Measurements from ENCODE around the gene LHFPL3. TPM values are rescaled to one million over a fixed set of nuclear protein-coding genes. Genes with fewer than 3 reads are reported as not detected.
"Not testable (repeated sequence)": the region's sequence is repeated elsewhere in the genome, so short reads cannot be mapped to it uniquely, and the experiment has no call there.

The LHFPL3 gene
- polyA plus RNA-seq, 1 experiment: not detected

DNA sequence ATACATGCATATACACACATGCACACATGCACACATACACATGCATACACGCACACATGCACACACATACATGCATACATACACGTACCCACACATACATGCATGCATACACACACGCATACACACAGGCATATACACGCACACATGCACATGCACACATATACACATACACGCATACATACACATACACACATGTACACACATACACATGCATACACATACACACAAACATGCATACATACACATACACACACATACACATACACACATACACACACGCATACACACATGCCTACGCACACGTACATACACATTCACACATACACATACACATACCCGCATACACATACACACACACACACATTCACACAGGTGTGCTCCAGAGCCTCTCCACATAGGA lies 604.6 kb downstream of the LHFPL3 start:
- Histone ChIP-seq H3K36me3 (ENCODE audit: control insufficient read depth, insufficient read depth, low read length) (no peaks in the 10 kb centered on the region), H3K4me3 (ENCODE audit: low read depth, low read length) (no peak overlapping the region), H3K27me3 (ENCODE audit: control insufficient read depth, insufficient read depth, low read length) (no peaks in the 10 kb centered on the region)
- TF ChIP-seq, protein P1, sequence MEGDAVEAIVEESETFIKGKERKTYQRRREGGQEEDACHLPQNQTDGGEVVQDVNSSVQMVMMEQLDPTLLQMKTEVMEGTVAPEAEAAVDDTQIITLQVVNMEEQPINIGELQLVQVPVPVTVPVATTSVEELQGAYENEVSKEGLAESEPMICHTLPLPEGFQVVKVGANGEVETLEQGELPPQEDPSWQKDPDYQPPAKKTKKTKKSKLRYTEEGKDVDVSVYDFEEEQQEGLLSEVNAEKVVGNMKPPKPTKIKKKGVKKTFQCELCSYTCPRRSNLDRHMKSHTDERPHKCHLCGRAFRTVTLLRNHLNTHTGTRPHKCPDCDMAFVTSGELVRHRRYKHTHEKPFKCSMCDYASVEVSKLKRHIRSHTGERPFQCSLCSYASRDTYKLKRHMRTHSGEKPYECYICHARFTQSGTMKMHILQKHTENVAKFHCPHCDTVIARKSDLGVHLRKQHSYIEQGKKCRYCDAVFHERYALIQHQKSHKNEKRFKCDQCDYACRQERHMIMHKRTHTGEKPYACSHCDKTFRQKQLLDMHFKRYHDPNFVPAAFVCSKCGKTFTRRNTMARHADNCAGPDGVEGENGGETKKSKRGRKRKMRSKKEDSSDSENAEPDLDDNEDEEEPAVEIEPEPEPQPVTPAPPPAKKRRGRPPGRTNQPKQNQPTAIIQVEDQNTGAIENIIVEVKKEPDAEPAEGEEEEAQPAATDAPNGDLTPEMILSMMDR (IDR thresholded peaks at IDR 0.05; ENCODE audit: insufficient read depth, low read depth, low read length): no peak
- POLR2A ChIA-PET: no interaction called here
- no peak for DNase-seq (ENCODE audit: low read depth)
- CTCF ChIA-PET: interaction anchor here (1.1 kb wide), 1 partner anchor 11 kb away, joined by 4 read pairs; no protein-coding TSS in a partner anchor

DNA sequence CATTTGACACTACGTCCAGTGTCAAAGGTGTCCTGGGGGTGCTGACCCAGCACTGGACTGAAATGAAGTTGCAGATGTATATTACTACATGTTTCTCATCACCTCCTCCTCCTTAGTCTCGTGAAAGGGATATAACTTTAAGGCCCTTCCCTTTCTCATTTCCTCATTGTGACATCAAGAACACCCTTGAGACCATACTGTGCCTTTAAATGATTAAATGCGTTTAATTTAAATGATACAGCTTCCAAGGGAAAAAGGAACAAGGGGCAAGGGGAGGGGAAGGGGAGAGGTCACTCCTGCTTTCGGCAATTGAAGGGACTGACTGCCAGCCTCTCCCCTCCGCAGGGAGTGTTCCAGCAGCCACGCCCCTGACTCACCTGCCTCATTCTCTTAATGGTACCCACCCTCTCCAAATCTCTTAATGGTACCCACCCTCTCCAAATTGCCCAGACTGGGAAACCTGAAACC lies 605.2 kb downstream of the LHFPL3 start:
- no peaks in the 10 kb centered on the region for H3K27me3 ChIP-seq (ENCODE audit: control insufficient read depth, insufficient read depth, low read length)
- H3K4me3 ChIP-seq (ENCODE audit: low read depth, low read length): no peak overlapping the region
- DNase-seq (ENCODE audit: low read depth): no peak
- no peaks in the 10 kb centered on the region for H3K36me3 ChIP-seq (ENCODE audit: control insufficient read depth, insufficient read depth, low read length)
- ChIA-PET POLR2A (no interaction called here), CTCF (no interaction called here)
- TF ChIP-seq, protein P1 (IDR thresholded peaks at IDR 0.05; ENCODE audit: insufficient read depth, low read depth, low read length): no peak

DNA sequence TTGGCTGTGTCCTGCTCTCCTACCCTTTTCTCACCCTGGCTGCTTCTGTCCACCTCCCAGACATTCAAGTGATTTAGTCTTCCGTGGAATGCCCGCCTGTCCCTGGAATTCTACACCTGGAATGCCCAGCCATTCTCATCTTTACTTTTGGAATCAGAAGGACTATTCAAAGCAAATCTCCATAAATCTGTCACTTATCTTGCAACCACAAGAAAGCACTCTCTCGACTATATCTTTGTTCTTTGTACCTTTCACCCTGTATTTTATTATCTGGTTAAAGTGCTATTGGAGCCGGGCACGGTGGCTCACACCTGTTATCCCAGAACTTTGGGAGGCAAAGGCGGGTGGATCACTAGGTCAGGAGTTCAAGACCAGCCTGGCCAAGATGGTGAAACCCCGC lies 606.3 kb downstream of the LHFPL3 start:
- ChIA-PET CTCF (no interaction called here), POLR2A (no interaction called here)
- DNase-seq (ENCODE audit: low read depth): no peak
- Histone ChIP-seq H3K4me3 (ENCODE audit: low read depth, low read length) (no peak overlapping the region), H3K36me3 (ENCODE audit: control insufficient read depth, insufficient read depth, low read length) (no peaks in the 10 kb centered on the region), H3K27me3 (ENCODE audit: control insufficient read depth, insufficient read depth, low read length) (no peaks in the 10 kb centered on the region)
- TF ChIP-seq, protein P1 (IDR thresholded peaks at IDR 0.05; ENCODE audit: insufficient read depth, low read depth, low read length): no peak

DNA sequence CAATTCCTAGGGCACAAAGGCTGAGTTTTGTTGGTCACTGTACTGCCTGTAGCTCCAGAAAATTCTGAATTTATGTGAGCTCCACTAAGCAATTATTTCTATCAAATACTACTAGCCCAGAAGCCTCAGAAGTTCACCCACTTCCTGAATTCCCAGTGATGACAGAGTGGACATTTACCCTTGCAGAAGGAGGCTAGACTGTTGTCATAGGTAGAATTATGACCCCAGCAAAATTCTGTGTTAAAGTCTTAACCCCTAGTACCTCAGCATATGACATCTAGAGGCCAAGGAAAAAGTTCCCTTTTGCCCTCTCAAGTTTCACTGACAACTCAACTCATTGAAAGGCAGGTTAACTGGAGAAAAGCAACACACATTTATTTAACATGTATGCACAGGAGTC lies 606.9 kb downstream of the LHFPL3 start:
- TF ChIP-seq, protein P1 (IDR thresholded peaks at IDR 0.05; ENCODE audit: insufficient read depth, low read depth, low read length): no peak
- DNase-seq (ENCODE audit: low read depth): no peak
- Histone ChIP-seq H3K4me3 (ENCODE audit: low read depth, low read length) (no peak overlapping the region), H3K27me3 (ENCODE audit: control insufficient read depth, insufficient read depth, low read length) (no peaks in the 10 kb centered on the region), H3K36me3 (ENCODE audit: control insufficient read depth, insufficient read depth, low read length) (no peaks in the 10 kb centered on the region)
- ChIA-PET CTCF (no interaction called here), POLR2A (no interaction called here)

DNA sequence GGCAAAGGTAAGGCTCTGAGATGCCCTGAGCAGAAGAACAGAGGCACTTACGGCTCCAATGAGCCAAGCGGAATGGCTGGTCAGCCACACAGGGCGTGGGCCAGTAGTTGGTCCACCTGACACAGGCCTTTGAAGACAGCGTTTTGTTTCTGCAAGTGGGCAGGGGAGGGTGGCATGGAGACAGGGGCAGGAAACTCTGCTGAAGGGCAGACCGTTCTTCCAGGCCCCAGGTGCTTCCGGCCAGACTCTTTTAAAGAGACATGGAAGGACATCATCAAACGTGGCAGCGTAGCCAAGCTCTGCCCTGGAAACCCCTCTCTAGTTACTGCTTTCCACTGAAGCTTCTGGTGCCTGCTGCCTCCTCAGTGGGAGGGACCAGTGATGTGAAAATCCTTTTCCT lies 608.1 kb downstream of the LHFPL3 start:
- Histone ChIP-seq H3K36me3 (ENCODE audit: control insufficient read depth, insufficient read depth, low read length) (no peaks in the 10 kb centered on the region), H3K27me3 (ENCODE audit: control insufficient read depth, insufficient read depth, low read length) (no peaks in the 10 kb centered on the region), H3K4me3 (ENCODE audit: low read depth, low read length) (no peak overlapping the region)
- TF ChIP-seq, protein P1 (IDR thresholded peaks at IDR 0.05; ENCODE audit: insufficient read depth, low read depth, low read length): no peak
- no peak for DNase-seq (ENCODE audit: low read depth)
- CTCF ChIA-PET: no interaction called here
- POLR2A ChIA-PET: no interaction called here

DNA sequence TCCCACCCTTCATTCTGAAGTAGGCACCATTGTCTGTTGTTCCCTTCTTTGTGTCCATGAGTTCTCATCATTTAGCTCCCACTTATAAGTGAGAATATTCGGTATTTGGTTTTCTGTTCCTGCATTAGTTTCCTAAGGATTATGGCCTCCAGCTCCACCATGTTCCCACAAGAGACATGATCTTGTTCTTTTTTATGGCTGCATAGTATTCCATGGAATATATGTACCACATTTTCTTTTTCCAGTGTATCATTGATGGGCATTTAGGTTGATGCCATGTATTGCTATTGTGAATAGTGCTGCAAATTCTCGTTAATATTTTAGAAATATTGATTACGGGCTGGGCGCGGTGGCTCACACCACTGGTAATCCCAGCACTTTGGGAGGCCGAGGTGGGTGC lies 609.1 kb downstream of the LHFPL3 start:
- CTCF ChIA-PET: interaction anchor here (1.4 kb wide), 1 partner anchor 8 kb away, joined by 5 read pairs; no protein-coding TSS in a partner anchor
- H3K36me3 ChIP-seq (ENCODE audit: control insufficient read depth, insufficient read depth, low read length); H3K4me3 ChIP-seq (ENCODE audit: low read depth, low read length); POLR2A ChIA-PET; DNase-seq (ENCODE audit: low read depth); H3K27me3 ChIP-seq (ENCODE audit: control insufficient read depth, insufficient read depth, low read length): not testable (repeated sequence)
